ENCODE data around the gene TBX15.

The TBX15 gene

GRCh38 chr1:118859999-118860398 lies 128.1 kb downstream of the TBX15 start:
- DNase-seq (ENCODE audit: insufficient read length, low spot score) (no peak), FAIRE-seq (no peak)
- TF ChIP-seq PAX5 (IDR thresholded peaks at IDR 0.05; ENCODE audit: insufficient read depth, low read length, severe bottlenecking) = no peak

- FAIRE-seq (no peak), DNase-seq (ENCODE audit: insufficient read length, low spot score) (no peak)
- no peak for TF ChIP-seq POLR2A (IDR thresholded peaks at IDR 0.05; ENCODE audit: low read depth, low read length)
- TF ChIP-seq POU2F2 (IDR thresholded peaks at IDR 0.05; ENCODE audit: low read depth, low read length) = no peak
- no peak for TF ChIP-seq SPI1 (IDR thresholded peaks at IDR 0.05; ENCODE audit: low read depth, low read length)
These were observed 141.7 kb downstream of the TBX15 start for GRCh38 chr1:118846443-118846842.

GRCh38 chr1:118842452-118843201 lies 145.5 kb downstream of the TBX15 start:
- DNase-seq (ENCODE audit: insufficient read length, low spot score) (no peak), FAIRE-seq (no peak)
- TF ChIP-seq POU2F2 (IDR thresholded peaks at IDR 0.05; ENCODE audit: low read depth, low read length) (no peak), SPI1 (IDR thresholded peaks at IDR 0.05; ENCODE audit: low read depth, low read length) (no peak), POLR2A (IDR thresholded peaks at IDR 0.05; ENCODE audit: low read depth, low read length) (no peak), PAX5 (IDR thresholded peaks at IDR 0.05; ENCODE audit: insufficient read depth, low read length, severe bottlenecking) (no peak), POLR2AphosphoS5 (IDR thresholded peaks at IDR 0.05; ENCODE audit: low read depth, low read length) (no peak), TAF1 (IDR thresholded peaks at IDR 0.05; ENCODE audit: low read depth, low read length) (no peak)

- no peak for DNase-seq (ENCODE audit: insufficient read length, low spot score)
- FAIRE-seq = no peak
- TF ChIP-seq PAX5 (IDR thresholded peaks at IDR 0.05; ENCODE audit: insufficient read depth, low read length, severe bottlenecking) (no peak), POLR2A (IDR thresholded peaks at IDR 0.05; ENCODE audit: low read depth, low read length) (no peak), TAF1 (IDR thresholded peaks at IDR 0.05; ENCODE audit: low read depth, low read length) (no peak), POLR2AphosphoS5 (IDR thresholded peaks at IDR 0.05; ENCODE audit: low read depth, low read length) (no peak), SPI1 (IDR thresholded peaks at IDR 0.05; ENCODE audit: low read depth, low read length) (no peak), POU2F2 (IDR thresholded peaks at IDR 0.05; ENCODE audit: low read depth, low read length) (no peak)
These were observed 146.6 kb downstream of the TBX15 start for GRCh38 chr1:118841521-118841920.

Data from GM12891 (cell line).